GM20000 (cell line): ENCODE results near the gene PAPOLB.

Source experiments
- DNase-seq: peaks from one replicate; pipeline ENCODE4 v3.0.0; 2012; ENCODE audit warnings: low spot score
- TF ChIP-seq, protein P1 (sequence below): IDR thresholded peaks from 2 replicates; pipeline ENCODE4 v1.5.1; 2012; ENCODE audit warnings: mild to moderate bottlenecking, control low read depth; ENCODE audit errors: extremely low read depth, missing control alignments

The PAPOLB gene

DNA sequence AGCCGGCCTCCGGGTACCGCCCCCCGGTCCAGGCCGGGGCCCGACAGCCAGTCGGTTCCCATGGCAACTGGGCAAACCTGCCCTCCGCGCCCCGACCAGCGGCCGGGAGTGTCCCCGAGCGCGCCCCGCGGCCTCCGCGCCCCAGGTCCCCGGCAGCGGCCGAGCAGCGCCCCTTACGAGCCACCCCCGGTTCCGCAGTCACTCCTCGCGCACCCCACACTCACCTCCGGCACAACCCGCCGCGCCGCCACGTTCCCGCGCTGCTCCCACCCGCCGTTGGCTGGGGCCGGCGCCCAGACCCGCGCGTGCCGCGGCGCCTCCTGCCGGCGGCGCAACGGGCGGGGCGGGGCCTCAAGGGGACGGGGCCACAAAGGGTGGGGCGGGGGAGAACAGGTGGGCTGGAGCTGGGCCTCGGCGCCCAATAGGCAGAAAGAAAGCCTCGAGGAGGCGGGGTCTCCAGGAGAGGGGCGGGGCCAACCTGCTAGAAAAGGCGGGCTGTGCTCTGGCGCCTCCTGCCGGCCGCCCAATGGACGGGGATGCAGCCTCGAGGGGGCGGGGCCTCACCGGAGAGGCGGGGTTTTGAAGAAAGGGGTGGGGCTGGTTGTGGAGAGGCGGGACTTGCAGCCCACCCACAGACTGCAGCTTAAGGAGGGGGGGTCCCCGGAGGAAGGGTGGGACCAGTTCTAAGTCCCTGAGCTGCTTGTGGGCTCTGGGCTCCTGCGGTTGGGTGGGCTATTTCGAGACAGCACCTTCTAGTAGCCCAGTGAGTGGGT is 21.7 kb upstream of the PAPOLB start, which contains the start of gene RADIL:
TSS of gene RADIL (minus strand) at position 345 of the 773 bp plus-strand sequence. CDS start 5,577 bp downstream, outside the sequence.
- TF ChIP-seq, protein P1, sequence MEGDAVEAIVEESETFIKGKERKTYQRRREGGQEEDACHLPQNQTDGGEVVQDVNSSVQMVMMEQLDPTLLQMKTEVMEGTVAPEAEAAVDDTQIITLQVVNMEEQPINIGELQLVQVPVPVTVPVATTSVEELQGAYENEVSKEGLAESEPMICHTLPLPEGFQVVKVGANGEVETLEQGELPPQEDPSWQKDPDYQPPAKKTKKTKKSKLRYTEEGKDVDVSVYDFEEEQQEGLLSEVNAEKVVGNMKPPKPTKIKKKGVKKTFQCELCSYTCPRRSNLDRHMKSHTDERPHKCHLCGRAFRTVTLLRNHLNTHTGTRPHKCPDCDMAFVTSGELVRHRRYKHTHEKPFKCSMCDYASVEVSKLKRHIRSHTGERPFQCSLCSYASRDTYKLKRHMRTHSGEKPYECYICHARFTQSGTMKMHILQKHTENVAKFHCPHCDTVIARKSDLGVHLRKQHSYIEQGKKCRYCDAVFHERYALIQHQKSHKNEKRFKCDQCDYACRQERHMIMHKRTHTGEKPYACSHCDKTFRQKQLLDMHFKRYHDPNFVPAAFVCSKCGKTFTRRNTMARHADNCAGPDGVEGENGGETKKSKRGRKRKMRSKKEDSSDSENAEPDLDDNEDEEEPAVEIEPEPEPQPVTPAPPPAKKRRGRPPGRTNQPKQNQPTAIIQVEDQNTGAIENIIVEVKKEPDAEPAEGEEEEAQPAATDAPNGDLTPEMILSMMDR: peak; percentile 35
- DNase-seq: peak; percentile 92

DNA sequence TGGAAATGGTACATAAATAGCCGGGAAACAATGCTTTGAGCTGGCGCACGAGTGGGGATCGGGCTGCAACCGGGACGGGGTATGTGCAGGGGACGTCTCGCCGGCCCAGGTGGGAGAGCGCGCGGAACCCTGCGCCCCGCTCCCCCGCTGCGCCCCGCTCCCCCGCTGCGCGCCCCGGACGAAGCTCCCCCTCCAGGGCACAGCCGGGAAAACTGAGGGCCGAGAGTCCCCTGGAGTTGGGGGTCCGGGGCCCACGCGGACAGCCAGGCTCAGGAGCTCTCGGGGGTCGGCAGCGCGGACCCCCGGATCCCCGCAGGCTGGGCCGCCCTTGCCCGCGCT is 21.2 kb upstream of the PAPOLB start:
- DNase-seq: peak; percentile 30
- TF ChIP-seq, protein P1: no peak

DNA sequence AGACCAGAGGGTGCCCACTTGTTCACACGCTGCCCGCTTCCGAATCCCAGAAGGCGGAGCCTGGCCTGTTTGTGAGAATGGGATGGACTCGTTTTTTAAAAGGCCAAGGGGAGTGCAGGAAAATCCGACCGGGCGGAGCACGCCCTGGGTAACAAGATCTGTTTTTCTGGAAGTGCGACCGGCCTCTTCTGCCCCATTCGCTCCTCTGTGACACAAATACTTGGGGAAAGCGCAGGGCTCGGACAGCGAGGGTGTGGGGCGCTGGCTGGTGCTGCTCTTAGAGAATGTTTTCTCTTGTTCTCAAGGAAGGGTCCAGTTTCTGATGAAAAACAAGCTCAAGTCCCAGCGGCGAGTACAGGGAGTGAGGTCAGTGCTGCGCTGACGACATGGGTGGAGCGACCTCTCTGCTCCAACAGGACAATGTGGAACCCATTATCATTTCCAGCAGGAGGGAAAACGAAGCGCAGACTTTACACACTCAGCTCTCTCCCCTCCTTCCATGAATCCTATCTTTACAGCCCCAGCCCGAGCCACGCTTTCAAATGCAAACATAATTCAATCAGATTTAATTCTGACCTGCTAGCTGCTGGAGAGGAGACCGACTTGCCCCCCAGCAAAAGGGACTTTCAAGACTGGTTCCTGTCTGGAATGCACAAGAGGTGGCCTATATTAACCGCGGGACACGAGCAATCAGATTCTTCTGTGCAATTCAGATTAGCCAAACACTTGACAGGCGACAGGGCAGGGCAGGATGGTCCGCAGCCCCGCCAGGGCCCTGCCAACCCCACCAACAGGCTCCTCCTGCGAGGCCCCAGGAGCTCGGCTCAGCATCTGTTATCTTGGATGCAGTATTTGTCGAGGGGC is 20.6 kb upstream of the PAPOLB start:
- DNase-seq: peak; percentile 32
- TF ChIP-seq, protein P1: no peak

DNA sequence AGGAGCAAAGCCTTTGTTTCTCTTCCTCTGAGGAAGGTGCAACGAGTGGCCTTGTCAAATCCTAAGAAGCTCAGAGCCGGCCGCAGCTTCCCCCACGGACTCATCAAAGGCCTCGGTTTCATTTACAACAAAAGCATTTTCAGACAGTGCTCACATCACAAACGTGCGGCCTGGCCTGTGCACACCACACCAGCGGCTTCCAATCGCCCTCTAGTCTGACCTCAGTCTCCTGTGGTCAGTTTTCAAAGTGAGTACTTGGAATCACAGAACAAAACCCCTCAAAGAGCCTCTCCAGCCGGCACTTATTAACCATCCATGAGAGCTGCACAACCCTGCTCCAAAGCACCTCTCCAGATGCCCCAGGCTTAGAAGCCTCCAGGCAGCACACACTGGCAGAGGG is 18.4 kb upstream of the PAPOLB start:
- DNase-seq: no peak
- TF ChIP-seq, protein P1: no peak

DNA sequence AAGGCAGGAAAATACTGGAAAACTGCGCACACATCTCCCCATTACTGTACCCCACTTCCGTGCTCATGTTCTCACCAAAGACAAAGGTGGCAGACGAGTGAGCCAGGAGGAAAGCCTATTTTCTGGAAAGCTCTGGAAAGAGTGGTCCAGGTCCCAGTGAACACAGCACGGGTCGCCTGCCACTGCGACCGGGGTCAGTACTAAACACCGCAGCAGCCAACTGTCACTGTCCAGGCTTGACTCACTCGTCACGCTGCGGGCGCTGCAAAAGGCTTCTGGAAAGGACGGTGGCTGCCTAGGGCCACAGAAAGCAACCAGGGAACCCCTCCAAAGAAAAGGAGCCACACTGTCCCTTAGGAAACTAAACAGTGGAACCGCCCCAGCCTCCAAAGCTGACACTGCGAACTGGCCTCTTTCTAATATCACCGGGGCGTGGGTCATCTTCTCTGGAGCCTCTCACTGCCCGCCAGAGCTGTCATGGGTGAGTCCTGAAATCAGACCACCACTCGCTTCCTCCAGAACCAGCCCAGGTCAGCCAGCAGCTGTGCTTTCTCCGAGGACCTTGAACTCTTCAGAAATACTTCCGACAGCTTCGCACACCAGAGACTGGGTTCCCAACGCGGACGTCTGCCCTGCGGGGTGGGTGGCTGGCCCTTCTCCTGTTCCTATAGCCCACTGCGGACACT is 17.7 kb upstream of the PAPOLB start:
- TF ChIP-seq, protein P1: no peak
- no peak for DNase-seq

DNA sequence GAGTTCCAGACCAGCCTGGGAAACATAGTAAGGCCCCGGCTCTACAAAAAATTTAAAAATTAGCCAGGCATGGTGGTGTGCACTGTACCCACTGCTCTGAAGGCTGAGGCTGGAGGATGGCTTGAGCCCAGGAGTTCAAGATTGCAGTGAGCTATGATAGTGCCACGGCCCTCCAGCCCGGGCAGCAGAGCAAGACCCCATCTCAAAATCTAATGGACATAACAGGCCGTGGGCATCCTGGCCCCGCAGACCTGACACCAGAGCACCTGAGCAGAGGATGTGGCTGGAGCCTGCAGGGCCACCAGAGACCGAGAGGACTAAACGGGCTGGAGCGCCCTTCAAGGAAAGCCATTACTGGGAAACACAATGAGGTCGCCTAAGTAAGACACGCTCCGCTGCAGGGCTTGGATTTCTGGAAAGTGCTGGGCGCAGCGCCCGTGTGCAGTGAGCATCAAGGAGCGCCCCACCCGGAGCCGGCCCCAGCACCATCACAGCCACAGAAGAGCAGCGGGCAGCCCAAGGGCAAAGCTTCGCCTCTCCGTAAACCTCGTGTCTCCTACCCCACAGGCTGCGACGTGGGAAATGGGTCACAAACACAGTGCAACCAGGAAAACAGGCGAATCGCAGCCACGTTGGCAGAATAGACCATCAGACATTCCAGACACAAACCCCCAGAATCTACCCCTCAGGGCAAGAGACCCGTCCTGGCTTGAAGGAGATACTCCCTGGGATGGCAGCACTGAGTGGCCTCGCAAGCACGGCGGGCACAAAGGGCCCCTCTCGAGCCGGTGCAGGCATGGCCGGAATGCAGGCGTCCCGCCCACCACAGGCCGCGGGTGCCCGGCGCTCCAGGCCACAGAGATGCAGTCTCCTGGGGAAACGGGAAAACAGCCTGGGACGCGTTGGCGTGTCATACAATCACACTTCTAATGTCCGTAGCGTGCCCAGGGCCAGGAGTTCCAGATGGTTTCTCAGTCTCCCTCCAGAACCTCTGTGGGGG is 16.8 kb upstream of the PAPOLB start:
- TF ChIP-seq, protein P1: no peak
- DNase-seq: no peak
